HL-60/S4 (cell line): ENCODE results near the gene GFER.

Experiments used
- in situ Hi-C: fragments of 300-500 bp; cut with MboI; formaldehyde crosslinking; loops from 2 replicates; pipeline ENCODE4 v1.14.3; 2022; ENCODE audit warnings: low sequenced_read_pairs

The GFER gene

DNA sequence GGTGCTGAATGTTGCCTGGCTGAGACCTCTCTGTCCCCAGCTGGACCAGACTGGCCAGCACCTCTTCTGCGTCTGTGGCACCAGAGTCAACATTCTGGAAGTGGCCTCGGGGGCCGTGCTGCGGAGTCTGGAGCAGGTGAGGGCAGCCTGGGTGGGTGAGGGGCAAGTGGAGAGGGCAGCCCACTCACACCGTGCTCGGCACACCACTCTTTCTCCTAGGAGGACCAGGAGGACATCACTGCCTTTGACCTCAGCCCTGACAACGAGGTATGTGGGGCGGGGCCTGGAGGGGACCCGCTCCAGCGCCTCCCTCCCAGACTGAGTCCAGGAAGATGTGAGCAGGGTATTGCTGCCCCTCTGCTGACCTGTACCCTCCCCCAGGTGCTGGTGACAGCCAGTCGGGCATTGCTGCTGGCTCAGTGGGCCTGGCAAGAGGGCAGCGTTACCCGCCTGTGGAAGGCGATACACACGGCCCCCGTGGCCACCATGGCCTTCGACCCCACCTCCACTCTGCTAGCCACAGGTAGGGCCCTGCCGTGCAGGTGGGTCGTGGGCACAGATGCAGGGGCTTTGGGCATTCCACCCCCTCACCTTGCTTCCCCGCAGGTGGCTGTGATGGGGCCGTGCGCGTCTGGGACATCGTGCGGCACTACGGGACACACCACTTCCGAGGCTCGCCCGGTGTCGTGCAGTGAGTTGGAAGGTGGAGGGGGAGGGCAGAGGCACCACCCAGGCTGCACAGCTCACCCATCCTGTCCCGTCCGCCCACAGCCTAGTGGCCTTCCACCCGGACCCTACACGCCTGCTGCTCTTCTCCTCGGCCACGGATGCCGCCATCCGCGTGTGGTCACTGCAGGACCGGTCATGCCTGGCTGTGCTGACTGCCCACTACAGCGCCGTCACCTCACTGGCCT, 9.6 kb upstream of the GFER start:
- in situ Hi-C loops, result no loop called here

GRCh38 chr16:1975432-1976215, 8.4 kb upstream of the GFER start:
- in situ Hi-C loops, result no loop called here

DNA sequence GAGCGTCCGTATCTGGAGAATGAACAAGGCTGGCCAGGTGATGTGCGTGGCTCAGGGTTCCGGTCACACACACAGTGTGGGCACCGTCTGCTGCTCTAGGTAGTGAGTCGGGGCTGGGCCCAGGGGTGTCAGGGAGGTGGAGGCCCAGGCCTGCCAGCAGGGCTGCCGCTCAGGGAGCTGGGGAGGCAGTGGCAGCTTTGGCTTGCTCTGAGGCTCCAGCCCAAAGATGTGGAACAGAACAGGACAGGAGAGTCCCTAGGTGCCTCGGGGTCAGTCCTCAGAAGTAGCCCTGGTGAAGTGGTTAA, 7.8 kb upstream of the GFER start:
- in situ Hi-C loops, result no loop called here

- in situ Hi-C loops, result no loop called here
Measured at GRCh38 chr16:1976951-1977874, 6.8 kb upstream of the GFER start.

DNA sequence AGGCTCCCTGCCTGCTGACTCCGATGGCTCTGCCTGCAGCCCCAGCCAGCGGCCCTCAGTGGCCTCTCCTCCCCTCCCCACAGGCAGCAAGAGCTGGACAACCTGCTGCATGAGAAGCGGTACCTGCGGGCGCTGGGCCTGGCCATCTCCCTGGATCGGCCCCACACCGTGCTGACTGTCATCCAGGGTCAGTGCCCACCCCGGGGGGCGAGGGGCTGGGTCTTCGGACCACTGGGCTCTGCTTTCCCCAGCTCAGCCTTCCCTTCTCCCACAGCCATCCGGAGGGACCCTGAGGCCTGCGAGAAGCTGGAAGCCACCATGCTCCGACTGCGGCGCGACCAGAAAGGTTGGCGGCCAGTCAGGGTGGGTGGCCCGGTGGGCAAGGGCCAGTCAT, 6.1 kb upstream of the GFER start:
- in situ Hi-C loops, result no loop called here

DNA sequence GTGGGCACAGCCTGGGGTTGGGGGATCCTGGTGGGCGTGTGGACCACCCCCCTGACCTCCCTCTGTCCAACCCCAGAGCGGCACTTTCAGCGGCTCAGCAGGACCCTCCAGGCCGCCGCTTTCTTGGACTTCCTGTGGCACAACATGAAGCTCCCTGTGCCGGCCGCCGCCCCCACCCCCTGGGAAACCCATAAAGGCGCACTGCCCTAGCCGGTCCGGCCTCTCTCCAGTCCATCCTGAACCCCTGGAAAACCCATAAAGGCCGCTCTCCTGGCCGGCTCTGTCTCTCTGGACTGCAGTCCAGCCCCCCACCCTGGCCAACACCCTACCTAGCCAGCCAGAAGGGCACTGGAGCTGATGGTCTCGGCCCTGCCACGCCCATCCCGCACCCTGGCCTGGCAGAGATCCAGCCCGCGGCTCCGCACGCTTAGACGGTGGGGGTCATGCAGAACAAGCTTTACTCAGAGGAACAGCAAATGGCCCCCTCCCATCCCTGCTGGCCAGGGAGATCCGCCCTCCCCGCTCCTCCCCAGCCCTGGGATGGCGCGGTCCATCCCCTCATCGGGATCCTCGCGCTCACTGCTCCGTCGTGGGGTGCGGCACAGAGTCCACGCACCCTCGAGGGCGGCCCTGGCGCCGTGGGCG, 5.4 kb upstream of the GFER start:
- in situ Hi-C loops, result no loop called here

GRCh38 chr16:1979271-1980029, 4.5 kb upstream of the GFER start:
- in situ Hi-C loops, result no loop called here

DNA sequence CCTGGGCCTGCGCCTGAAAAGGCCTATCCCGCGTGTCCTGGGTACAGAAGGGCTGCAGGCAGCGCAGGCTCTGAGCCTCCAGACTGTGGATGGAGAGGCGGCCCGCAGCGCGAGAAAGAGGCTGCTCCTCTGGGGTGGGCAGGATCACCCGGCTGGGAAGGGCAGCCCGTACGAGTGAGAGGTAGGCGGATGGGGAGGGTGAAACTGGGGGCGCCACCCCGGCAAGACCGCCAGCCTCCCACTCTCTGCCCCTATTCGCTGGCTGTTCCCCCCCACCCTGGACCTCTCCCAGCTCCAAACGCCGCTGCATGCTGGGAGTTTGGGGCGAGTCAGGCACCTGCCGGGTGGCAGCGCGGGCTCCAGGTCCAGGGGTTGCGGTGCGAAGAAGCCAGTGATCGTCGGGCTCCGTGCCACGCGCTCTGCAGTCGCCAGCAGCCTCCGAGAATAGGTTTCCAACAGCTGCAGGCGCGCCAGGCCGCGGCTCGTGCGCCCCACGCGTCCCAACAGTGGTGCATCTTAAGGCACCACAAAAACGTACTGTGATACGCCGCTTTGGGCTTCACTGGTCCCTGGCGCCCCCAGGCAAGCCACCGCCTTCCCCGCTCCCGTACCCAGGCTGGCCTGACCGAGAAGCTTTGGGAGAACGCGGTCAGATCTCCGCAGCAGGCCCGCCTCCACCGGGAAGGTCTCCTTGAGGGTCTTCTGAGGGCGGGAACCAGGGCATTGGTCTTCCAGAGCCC, 3.8 kb upstream of the GFER start:
- in situ Hi-C loops, result no loop called here

DNA sequence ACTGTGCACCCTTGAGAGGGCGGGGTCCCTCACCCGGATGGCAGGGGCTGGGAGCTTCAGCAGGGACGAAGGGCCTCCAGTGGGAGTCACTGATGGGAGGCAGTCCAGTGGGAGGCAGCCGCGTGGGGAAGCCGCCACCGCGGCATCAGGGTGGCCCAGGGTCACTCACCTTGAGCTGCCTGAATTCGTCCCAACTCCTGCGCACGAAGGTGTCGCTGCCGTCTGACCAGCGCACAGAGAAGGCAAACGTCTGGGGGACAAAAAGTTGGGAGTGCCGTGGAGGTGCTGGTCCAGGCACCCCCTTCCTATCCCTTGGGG, 3.3 kb upstream of the GFER start:
- in situ Hi-C loops, result no loop called here

GRCh38 chr16:1981398-1981836, 2.6 kb upstream of the GFER start, which contains the start of gene NOXO1:
Gene NOXO1, minus strand, starts transcription at chr16:1981469. Its CDS starts 290 bp downstream, at chr16:1981179.
- in situ Hi-C loops, result no loop called here

DNA sequence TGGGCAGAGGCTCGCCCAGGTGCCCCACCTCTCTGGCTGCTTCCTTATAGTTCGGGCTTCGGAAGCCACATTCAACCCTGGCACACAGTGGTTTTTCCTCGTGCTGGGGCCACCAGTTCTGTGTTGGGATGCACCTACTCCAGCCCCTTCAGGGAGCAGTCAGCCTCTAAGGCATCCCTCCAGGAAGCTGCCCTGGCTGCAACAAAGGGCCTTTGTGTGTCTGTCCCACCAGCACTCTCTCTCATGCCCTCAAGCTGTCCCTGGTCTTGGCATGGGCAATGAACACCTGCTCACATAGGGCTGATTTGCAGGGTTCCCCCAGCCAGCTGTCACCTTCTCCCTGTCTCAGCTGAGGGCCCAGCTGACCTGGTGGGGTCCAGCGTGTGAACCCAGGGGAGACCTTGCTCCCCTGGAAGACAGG, 2.0 kb upstream of the GFER start:
- in situ Hi-C loops, result no loop called here

GRCh38 chr16:1982991-1983543, 926 bp upstream of the GFER start:
- in situ Hi-C loops, result no loop called here

DNA sequence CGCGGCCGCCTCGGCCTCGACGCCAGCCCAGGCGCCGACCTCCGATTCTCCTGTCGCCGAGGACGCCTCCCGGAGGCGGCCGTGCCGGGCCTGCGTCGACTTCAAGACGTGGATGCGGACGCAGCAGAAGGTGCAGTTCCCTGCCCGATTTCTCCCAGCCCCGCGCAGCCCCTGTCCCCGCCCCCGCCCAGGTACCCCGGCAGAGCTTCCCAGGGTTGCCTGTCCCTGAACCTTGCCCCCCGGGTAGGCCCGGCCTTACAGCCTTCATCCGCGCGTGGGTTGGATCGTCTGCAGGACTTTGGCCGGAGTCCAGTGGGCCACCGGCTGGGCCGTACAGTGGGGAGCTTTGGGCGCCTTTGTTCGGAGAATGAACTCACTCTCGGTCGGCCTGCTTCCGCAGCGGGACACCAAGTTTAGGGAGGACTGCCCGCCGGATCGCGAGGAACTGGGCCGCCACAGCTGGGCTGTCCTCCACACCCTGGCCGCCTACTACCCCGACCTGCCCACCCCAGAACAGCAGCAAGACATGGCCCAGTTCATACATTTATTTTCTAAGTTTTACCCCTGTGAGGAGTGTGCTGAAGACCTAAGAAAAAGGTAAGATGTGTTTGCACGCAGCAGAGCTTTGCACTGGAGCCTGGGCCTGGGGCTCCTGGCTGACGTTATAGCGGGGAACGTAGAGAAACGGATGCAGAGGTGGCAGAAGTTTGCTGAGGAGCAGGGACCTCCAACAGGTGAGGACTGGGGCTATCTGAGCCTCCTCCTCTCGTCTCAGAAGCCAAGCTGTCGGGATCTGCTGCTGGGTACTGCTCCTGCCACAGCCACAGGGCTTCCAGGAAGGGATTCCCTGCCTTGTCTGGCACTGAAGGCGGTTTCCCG, 593 bp downstream of the GFER start:
- in situ Hi-C loops, result no loop called here

GRCh38 chr16:1985466-1986150, 1.6 kb downstream of the GFER start:
- in situ Hi-C loops, result no loop called here

- in situ Hi-C loops, result no loop called here
Measured at GRCh38 chr16:1987198-1987597, 3.2 kb downstream of the GFER start.

DNA sequence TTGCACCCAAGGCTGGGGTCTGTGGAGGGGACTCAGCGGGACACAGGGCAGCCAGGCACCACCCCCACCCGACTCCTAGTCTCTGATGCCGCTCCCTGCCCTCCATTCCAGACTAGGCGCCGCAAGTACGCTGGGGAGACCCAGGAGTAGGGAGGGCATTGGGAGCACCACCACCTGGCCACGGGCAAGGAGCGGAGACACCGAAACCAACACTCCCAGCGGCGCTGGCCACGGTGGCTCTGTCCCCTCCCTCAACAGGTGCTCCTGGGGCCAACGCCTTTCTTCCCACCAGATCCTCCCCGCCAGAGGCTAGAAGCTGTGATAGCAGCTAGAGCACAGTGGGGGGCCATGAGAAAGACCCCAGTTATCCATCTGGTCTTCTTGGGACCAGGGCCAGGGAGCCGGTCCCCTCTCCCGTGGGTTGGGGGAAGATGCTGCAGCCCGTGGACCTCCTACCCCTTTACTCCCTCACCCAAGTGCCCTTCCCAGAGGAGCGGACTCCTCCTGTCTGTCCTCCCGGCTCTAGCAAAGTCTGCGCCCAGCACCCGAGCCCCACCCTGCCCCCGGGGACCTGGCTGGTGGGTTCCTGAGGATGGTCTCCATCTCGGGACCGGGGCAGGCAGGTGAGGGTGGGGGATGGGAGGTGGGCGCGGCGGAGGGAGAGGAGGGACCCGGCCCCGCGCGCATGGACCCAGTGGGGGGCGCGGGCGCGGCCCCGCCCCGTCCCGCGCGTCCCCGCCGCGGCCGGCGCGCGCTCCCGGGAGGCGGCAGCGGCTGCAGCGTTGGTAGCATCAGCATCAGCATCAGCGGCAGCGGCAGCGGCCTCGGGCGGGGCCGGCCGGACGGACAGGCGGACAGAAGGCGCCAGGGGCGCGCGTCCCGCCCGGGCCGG, 5.5 kb downstream of the GFER start, which contains the start of gene SYNGR3:
Gene SYNGR3 (plus strand): TSS at position 762 of the 892 bp plus-strand sequence. CDS start 133 bp downstream, outside the sequence.
- in situ Hi-C loops, result no loop called here

DNA sequence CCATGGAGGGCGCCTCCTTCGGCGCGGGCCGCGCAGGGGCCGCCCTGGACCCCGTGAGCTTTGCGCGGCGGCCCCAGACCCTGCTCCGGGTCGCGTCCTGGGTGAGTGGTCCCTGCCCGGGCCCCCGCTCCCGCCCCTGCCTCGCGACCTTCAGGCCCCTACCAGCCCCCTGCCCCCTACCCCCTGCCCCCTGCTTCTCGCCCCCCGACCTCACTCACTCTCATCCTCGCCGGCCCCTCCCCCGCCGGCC, 6.0 kb downstream of the GFER start:
- in situ Hi-C loops, result no loop called here
